Measurements from ENCODE around the gene ZNF469.

DNA sequence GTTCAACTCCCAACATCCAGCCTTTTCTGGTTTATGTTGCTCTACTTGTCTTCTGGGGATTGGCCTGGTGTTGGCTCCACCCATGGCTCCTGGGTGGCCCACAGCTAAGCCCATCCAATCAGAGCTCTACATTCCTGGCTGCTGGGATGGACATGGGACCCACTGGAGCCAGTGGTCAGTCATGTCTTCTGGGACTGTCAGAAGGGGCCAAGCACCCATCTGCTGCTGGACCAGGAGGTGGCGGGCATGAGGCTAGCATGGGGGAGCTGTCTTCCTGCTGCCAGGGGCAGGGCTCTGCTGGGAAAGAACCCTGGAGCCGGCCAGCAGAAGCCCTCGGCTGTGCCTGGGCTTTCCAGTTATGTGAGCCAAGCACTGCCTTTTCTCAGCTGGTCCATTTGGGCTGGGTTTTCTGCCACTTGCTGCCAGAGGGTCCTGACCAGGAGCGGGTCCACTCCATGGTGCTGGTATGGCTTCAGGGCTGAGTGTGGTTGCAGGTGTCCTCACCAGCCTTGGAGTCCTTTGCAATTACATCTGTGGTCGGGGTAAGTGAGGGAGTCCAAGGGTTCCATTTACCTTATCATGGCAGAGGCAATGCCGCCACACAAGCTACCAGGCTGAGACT lies 17.4 kb upstream of the ZNF469 start:
- TF ChIP-seq, protein P1, sequence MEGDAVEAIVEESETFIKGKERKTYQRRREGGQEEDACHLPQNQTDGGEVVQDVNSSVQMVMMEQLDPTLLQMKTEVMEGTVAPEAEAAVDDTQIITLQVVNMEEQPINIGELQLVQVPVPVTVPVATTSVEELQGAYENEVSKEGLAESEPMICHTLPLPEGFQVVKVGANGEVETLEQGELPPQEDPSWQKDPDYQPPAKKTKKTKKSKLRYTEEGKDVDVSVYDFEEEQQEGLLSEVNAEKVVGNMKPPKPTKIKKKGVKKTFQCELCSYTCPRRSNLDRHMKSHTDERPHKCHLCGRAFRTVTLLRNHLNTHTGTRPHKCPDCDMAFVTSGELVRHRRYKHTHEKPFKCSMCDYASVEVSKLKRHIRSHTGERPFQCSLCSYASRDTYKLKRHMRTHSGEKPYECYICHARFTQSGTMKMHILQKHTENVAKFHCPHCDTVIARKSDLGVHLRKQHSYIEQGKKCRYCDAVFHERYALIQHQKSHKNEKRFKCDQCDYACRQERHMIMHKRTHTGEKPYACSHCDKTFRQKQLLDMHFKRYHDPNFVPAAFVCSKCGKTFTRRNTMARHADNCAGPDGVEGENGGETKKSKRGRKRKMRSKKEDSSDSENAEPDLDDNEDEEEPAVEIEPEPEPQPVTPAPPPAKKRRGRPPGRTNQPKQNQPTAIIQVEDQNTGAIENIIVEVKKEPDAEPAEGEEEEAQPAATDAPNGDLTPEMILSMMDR (IDR thresholded peaks at IDR 0.05; ENCODE audit: borderline replicate concordance, extremely low read depth, low read length, poor library complexity, severe bottlenecking), result no peak
- TF ChIP-seq EZH2 (IDR thresholded peaks at IDR 0.05; ENCODE audit: borderline replicate concordance, low read depth, low read length, severe bottlenecking), result no peak
